ENCODE measurements around the gene FBRSL1. TPM values are rescaled to one million over a fixed set of nuclear protein-coding genes. Genes with fewer than 3 reads are reported as not detected.

The FBRSL1 gene
- total and polyA plus RNA-seq, 4 donors = 2.5 to 35.5 (median 5.6) TPM

GRCh38 chr12:132524405-132524804 is 34.5 kb downstream of the FBRSL1 start:
- no peaks in the 10 kb centered on the region for H3K9me3 ChIP-seq (ENCODE audit: control insufficient read depth in 4 of 4, low read length in 3 of 4)
- H3K9ac ChIP-seq (ENCODE audit: low read depth in 1 of 2, low read length in 2 of 2) = no peak overlapping the region
- no peak for DNase-seq (ENCODE audit: low spot score)
- H3K36me3 ChIP-seq (ENCODE audit: control insufficient read depth in 4 of 4, insufficient read depth in 3 of 4, low read depth in 1 of 4, low read length in 3 of 4) = peaks cover 0 to 3% (median 0%) of the 10 kb centered on the region in 4 donors
- H3K4me3 ChIP-seq (ENCODE audit: low read depth in 1 of 3, low read length in 3 of 3) = no peak overlapping the region
- no peak overlapping the region for H3K27ac ChIP-seq (ENCODE audit: low read depth in 1 of 2, low read length in 2 of 2)
- peaks cover 0 to 9% (median 3%) of the 10 kb centered on the region in 4 donors for H3K4me1 ChIP-seq (ENCODE audit: control insufficient read depth in 4 of 4, insufficient read depth in 4 of 4, low read length in 3 of 4)
- no peaks in the 10 kb centered on the region for H3K27me3 ChIP-seq (ENCODE audit: control insufficient read depth in 4 of 4, insufficient read depth in 4 of 4, low read length in 3 of 4)
- TF ChIP-seq TAF1 (conservative IDR thresholded peaks at IDR 0.05) (no peak), YY1 (IDR thresholded peaks at IDR 0.05) (no peak), HNF4G (IDR thresholded peaks at IDR 0.05) (no peak), SP1 (IDR thresholded peaks at IDR 0.05) (no peak), NR2F2 (IDR thresholded peaks at IDR 0.05) (no peak), JUND (IDR thresholded peaks at IDR 0.05) (no peak), FOXA1 (IDR thresholded peaks at IDR 0.05) (no peak), GABPA (IDR thresholded peaks at IDR 0.05 in 1 of 2, conservative IDR thresholded peaks at IDR 0.05 in 1 of 2) (no peak), HNF4A (conservative IDR thresholded peaks at IDR 0.05) (no peak), ATF3 (IDR thresholded peaks at IDR 0.05) (no peak)
- 88% methylated on average over 16 of the region's 16 CpGs for WGBS

DNA sequence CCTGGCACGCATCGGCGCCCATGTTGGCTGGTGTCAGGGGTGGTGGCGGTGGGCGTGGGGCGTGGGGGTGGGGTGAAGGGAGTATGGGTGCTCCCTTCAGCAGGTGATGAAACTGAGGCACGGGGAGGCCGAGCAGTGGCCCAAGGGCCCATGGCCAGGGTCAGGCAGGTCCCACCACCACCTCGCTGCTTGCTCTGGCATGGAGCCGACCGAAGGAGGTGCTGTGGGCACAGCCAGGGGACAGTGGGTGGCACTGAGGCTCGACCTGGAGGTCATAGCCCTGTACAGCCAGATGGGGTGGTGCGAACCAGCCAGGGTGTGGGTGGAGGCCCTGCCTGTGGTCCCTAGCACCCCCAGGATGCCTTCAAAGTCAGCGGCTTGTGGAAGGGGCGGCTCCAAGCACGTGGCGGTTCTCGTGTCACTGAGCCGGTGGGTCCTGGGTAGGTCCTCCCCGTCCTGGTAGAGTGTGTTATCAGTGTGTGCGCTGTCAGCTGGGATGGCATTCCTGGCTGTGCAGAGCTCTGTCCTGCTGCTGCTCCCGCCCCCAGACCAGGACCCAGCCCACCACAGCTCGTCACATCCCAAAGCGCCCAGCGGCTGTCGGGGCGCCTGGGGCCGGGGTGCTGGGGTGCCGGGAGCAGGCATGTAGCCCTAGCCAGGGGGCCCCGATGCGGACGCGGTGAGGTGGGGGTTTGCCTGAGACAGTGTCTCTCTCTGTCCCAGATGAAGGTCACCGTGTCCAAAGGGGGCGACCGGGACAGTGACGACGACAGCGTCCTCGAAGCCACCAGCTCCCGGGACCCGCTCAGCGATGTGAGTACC is 35.3 kb downstream of the FBRSL1 start:
- Histone ChIP-seq H3K27me3 (ENCODE audit: control insufficient read depth in 4 of 4, insufficient read depth in 4 of 4, low read length in 3 of 4) (no peaks in the 10 kb centered on the region), H3K9me3 (ENCODE audit: control insufficient read depth in 4 of 4, low read length in 3 of 4) (no peaks in the 10 kb centered on the region), H3K4me3 (ENCODE audit: low read depth in 1 of 3, low read length in 3 of 3) (no peak overlapping the region), H3K27ac (ENCODE audit: low read depth in 1 of 2, low read length in 2 of 2) (no peak overlapping the region), H3K36me3 (ENCODE audit: control insufficient read depth in 4 of 4, insufficient read depth in 3 of 4, low read depth in 1 of 4, low read length in 3 of 4) (peaks cover 0 to 3% (median 0%) of the 10 kb centered on the region in 4 donors), H3K9ac (ENCODE audit: low read depth in 1 of 2, low read length in 2 of 2) (no peak overlapping the region), H3K4me1 (ENCODE audit: control insufficient read depth in 4 of 4, insufficient read depth in 4 of 4, low read length in 3 of 4) (peaks cover 0 to 9% (median 3%) of the 10 kb centered on the region in 4 donors)
- WGBS = 96% methylated on average over 43 of the region's 43 CpGs
- DNase-seq (ENCODE audit: low spot score) = no peak
- TF ChIP-seq, protein P1, sequence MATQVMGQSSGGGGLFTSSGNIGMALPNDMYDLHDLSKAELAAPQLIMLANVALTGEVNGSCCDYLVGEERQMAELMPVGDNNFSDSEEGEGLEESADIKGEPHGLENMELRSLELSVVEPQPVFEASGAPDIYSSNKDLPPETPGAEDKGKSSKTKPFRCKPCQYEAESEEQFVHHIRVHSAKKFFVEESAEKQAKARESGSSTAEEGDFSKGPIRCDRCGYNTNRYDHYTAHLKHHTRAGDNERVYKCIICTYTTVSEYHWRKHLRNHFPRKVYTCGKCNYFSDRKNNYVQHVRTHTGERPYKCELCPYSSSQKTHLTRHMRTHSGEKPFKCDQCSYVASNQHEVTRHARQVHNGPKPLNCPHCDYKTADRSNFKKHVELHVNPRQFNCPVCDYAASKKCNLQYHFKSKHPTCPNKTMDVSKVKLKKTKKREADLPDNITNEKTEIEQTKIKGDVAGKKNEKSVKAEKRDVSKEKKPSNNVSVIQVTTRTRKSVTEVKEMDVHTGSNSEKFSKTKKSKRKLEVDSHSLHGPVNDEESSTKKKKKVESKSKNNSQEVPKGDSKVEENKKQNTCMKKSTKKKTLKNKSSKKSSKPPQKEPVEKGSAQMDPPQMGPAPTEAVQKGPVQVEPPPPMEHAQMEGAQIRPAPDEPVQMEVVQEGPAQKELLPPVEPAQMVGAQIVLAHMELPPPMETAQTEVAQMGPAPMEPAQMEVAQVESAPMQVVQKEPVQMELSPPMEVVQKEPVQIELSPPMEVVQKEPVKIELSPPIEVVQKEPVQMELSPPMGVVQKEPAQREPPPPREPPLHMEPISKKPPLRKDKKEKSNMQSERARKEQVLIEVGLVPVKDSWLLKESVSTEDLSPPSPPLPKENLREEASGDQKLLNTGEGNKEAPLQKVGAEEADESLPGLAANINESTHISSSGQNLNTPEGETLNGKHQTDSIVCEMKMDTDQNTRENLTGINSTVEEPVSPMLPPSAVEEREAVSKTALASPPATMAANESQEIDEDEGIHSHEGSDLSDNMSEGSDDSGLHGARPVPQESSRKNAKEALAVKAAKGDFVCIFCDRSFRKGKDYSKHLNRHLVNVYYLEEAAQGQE (IDR thresholded peaks at IDR 0.05) = no peak
- TF ChIP-seq RXRA (IDR thresholded peaks at IDR 0.05) (no peak), HNF4A (conservative IDR thresholded peaks at IDR 0.05) (no peak), GABPA (IDR thresholded peaks at IDR 0.05 in 1 of 2, conservative IDR thresholded peaks at IDR 0.05 in 1 of 2) (no peak), EGR1 (IDR thresholded peaks at IDR 0.05; ENCODE audit: low read depth in 2 of 2) (no peak), FOXA2 (IDR thresholded peaks at IDR 0.05) (no peak), MAX (IDR thresholded peaks at IDR 0.05) (no peak), TAF1 (conservative IDR thresholded peaks at IDR 0.05) (no peak), NR2F2 (IDR thresholded peaks at IDR 0.05) (no peak), SP1 (IDR thresholded peaks at IDR 0.05) (no peak), RAD21 (IDR thresholded peaks at IDR 0.05) (no peak), ATF3 (IDR thresholded peaks at IDR 0.05) (no peak), YY1 (IDR thresholded peaks at IDR 0.05) (no peak), HNF4G (IDR thresholded peaks at IDR 0.05) (no peak), FOXA1 (IDR thresholded peaks at IDR 0.05) (no peak)
- TF ChIP-seq, protein P2, sequence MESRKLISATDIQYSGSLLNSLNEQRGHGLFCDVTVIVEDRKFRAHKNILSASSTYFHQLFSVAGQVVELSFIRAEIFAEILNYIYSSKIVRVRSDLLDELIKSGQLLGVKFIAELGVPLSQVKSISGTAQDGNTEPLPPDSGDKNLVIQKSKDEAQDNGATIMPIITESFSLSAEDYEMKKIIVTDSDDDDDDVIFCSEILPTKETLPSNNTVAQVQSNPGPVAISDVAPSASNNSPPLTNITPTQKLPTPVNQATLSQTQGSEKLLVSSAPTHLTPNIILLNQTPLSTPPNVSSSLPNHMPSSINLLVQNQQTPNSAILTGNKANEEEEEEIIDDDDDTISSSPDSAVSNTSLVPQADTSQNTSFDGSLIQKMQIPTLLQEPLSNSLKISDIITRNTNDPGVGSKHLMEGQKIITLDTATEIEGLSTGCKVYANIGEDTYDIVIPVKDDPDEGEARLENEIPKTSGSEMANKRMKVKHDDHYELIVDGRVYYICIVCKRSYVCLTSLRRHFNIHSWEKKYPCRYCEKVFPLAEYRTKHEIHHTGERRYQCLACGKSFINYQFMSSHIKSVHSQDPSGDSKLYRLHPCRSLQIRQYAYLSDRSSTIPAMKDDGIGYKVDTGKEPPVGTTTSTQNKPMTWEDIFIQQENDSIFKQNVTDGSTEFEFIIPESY (IDR thresholded peaks at IDR 0.05) = no peak

Measured in liver (tissue), 9 donors.